Uterus (tissue), 4 donors: ENCODE measurements around the gene TRIM24. TPM values are rescaled to one million over a fixed set of nuclear protein-coding genes. Genes with fewer than 3 reads are reported as not detected.

ENCODE experiments used
- DNase-seq, 2 donors: peaks; one replicate each; pipeline ENCODE4 v3.0.0-alpha.2; 2019 to 2020
- H3K27ac ChIP-seq, 2 donors: fragments of 200-600 bp; sonication (generic); 1 replicate in 1 of 2; 2 replicates in 1 of 2; pipeline ENCODE4 v1.5.1; 2016 to 2018
- H3K27me3 ChIP-seq, 2 donors: fragments of 200-600 bp; sonication (generic); one replicate each; pipeline ENCODE4 v1.5.1; 2018 to 2019; ENCODE audit warnings: control low read depth in 1 of 2
- H3K36me3 ChIP-seq, 2 donors: fragments of 200-600 bp; sonication (generic); one replicate each; pipeline ENCODE4 v1.5.1; 2019; ENCODE audit warnings: control low read depth in 1 of 2
- H3K4me1 ChIP-seq, 2 donors: fragments of 200-600 bp; sonication (generic); one replicate each; pipeline ENCODE4 v1.5.1; 2018 to 2019; ENCODE audit warnings: control low read depth in 1 of 2
- H3K4me3 ChIP-seq, 2 donors: fragments of 200-600 bp; sonication (generic); 1 replicate in 1 of 2; 2 replicates in 1 of 2; pipeline ENCODE4 v1.5.1; 2018 to 2019; ENCODE audit warnings: mild to moderate bottlenecking in 1 of 2
- H3K9me3 ChIP-seq, 2 donors: fragments of 200-600 bp; sonication (generic); one replicate each; pipeline ENCODE4 v1.5.1; 2019; ENCODE audit warnings: control low read depth in 1 of 2
- POLR2A ChIP-seq, 2 donors: fragments of 450-650 bp; IDR thresholded peaks; one replicate each; pipeline ENCODE4 v1.6.1; 2016; ENCODE audit warnings: antibody characterized with exemption in 2 of 2, mild to moderate bottlenecking in 1 of 2, moderate library complexity in 1 of 2
- intact Hi-C: fragments of 100-400 bp; cut with DNase I; formaldehyde crosslinking; loops from one replicate; pipeline ENCODE4 v1.15.1; 2023; ENCODE audit warnings: low total_unique reads
- total RNA-seq, 4 donors: library from RNA; depleted of rRNA in 3 of 4; stranded (reverse); fragments of >200 nt in 3 of 4; gene quantifications; one replicate each; pipeline versions ENCODE4 v1.1.0 to v1.2.4, GENCODE V29; 2014 to 2023
- TF ChIP-seq, protein P1 (sequence below), 4 experiments: fragments of 200-600 bp in 2 of 4; fragments of 450-650 bp in 2 of 4; sonication (generic) in 2 of 4; IDR thresholded peaks; one replicate each; pipeline ENCODE4 v1.5.1; 2016 to 2019; ENCODE audit warnings: antibody characterized with exemption in 4 of 4, mild to moderate bottlenecking in 2 of 4, moderate library complexity in 1 of 4
- donor health status: DM: yes; HTN: yes; CAD: no.

TRIM24 gene
- total RNA-seq, 4 donors from 2014 or later: 5.9 to 20.6 (median 14.7) TPM

- no peaks in the 10 kb centered on the region for H3K27me3 ChIP-seq
- DNase-seq: no peak
- H3K4me3 ChIP-seq: no peak overlapping the region
- no peaks in the 10 kb centered on the region for H3K9me3 ChIP-seq
- H3K27ac ChIP-seq: no peak overlapping the region
- H3K36me3 ChIP-seq: no peaks in the 10 kb centered on the region
- TF ChIP-seq, protein P1, sequence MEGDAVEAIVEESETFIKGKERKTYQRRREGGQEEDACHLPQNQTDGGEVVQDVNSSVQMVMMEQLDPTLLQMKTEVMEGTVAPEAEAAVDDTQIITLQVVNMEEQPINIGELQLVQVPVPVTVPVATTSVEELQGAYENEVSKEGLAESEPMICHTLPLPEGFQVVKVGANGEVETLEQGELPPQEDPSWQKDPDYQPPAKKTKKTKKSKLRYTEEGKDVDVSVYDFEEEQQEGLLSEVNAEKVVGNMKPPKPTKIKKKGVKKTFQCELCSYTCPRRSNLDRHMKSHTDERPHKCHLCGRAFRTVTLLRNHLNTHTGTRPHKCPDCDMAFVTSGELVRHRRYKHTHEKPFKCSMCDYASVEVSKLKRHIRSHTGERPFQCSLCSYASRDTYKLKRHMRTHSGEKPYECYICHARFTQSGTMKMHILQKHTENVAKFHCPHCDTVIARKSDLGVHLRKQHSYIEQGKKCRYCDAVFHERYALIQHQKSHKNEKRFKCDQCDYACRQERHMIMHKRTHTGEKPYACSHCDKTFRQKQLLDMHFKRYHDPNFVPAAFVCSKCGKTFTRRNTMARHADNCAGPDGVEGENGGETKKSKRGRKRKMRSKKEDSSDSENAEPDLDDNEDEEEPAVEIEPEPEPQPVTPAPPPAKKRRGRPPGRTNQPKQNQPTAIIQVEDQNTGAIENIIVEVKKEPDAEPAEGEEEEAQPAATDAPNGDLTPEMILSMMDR (IDR thresholded peaks at IDR 0.05): no peak
- TF ChIP-seq POLR2A (IDR thresholded peaks at IDR 0.05): no peak
- intact Hi-C loops: no loop called here
- no peaks in the 10 kb centered on the region for H3K4me1 ChIP-seq
Observed at GRCh38 chr7:138455609-138456008, 4.5 kb upstream of the TRIM24 start.

DNA sequence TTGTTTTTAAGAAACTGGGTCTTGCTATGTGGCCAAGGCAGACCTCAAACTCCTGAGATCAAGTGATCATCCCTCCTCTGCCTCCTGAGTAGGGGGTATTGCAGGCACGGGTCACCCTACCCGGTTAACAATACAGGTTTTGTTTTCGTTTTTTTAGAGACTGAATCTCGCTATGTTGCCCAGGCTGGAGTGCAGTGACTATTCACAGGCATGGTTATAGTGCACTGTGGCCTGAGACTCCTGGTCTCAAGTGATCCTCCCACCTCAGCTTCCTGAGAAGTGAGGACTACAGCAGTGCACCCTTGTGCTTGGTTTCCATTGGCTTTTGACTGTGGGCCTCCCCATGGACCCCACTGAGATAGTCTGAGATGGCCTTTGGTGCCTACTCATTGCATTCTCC, 3.8 kb upstream of the TRIM24 start:
- H3K4me3 ChIP-seq: no peak overlapping the region
- H3K36me3 ChIP-seq: no peaks in the 10 kb centered on the region
- no peaks in the 10 kb centered on the region for H3K4me1 ChIP-seq
- no peak for DNase-seq
- no peak overlapping the region for H3K27ac ChIP-seq
- intact Hi-C loops: no loop called here
- no peaks in the 10 kb centered on the region for H3K9me3 ChIP-seq
- TF ChIP-seq, protein P1 (IDR thresholded peaks at IDR 0.05): no peak
- no peak for TF ChIP-seq POLR2A (IDR thresholded peaks at IDR 0.05)
- no peaks in the 10 kb centered on the region for H3K27me3 ChIP-seq

GRCh38 chr7:138458576-138459412, 1.3 kb upstream of the TRIM24 start:
- peaks cover 0 to 3% of the 10 kb centered on the region in 2 donors for H3K4me1 ChIP-seq
- no peak for DNase-seq
- intact Hi-C loops: no loop called here
- no peaks in the 10 kb centered on the region for H3K9me3 ChIP-seq
- no peak overlapping the region for H3K4me3 ChIP-seq
- TF ChIP-seq, protein P1 (IDR thresholded peaks at IDR 0.05): no peak
- no peak for TF ChIP-seq POLR2A (IDR thresholded peaks at IDR 0.05)
- no peaks in the 10 kb centered on the region for H3K36me3 ChIP-seq
- no peaks in the 10 kb centered on the region for H3K27me3 ChIP-seq
- no peak overlapping the region for H3K27ac ChIP-seq

- H3K9me3 ChIP-seq: no peaks in the 10 kb centered on the region
- peaks cover 0 to 3% of the 10 kb centered on the region in 2 donors for H3K4me1 ChIP-seq
- no peak for TF ChIP-seq POLR2A (IDR thresholded peaks at IDR 0.05)
- TF ChIP-seq, protein P1 (IDR thresholded peaks at IDR 0.05): peak; percentile 14 to 49 (median 26)
- H3K4me3 ChIP-seq: peak overlapping the region; percentile 13 to 78
- H3K27me3 ChIP-seq: no peaks in the 10 kb centered on the region
- DNase-seq: peak; percentile 97 to 98
- H3K36me3 ChIP-seq: no peaks in the 10 kb centered on the region
- peak overlapping the region; percentile 19 to 61 for H3K27ac ChIP-seq
- intact Hi-C loops: no loop called here
Observed at GRCh38 chr7:138459413-138460175, 465 bp upstream of the TRIM24 start.
